Left renal pelvis (tissue), 4 donors: ENCODE data around the gene LRP5. TPM values are rescaled to one million over a fixed set of nuclear protein-coding genes. Genes with fewer than 3 reads are reported as not detected.
"Not testable (repeated sequence)": the region's sequence is repeated elsewhere in the genome, so short reads cannot be mapped to it uniquely, and the experiment has no call there.

ENCODE experiments used
- DNase-seq, 4 donors: peaks; one replicate each; pipeline ENCODE4 v3.0.0-alpha.2; 2013; ENCODE audit warnings: low read depth in 4 of 4, low spot score in 3 of 4
- polyA plus RNA-seq, 4 donors: library from polyadenylated mRNA; unstranded; fragments of 120-200 nt; gene quantifications; one replicate each; pipeline ENCODE4 v1.2.1, GENCODE V29; 2013; ENCODE audit not compliant: insufficient read length in 4 of 4

LRP5 gene
- polyA plus RNA-seq, 4 donors, result 30.2 to 62.1 (median 38.7) TPM

DNA sequence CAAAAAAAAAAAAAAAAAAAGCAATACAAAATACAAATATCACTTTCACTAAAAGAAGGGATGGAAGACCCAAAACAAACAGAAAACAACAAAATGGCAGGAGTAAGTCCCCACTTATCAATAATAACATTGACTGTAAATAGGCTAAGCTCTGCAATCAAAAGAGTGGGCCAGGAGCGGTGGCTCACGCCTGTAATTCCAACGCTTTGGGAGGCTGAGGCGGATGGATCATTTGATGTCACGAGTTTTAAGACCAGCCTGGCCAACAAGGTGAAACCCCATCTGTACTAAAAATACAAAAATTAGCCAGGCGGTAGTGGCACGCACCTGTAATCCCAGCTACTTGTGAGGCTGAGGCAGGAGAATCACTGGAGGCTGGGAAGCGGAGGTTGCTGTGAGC lies 138.3 kb downstream of the LRP5 start:
- no peak for DNase-seq

DNA sequence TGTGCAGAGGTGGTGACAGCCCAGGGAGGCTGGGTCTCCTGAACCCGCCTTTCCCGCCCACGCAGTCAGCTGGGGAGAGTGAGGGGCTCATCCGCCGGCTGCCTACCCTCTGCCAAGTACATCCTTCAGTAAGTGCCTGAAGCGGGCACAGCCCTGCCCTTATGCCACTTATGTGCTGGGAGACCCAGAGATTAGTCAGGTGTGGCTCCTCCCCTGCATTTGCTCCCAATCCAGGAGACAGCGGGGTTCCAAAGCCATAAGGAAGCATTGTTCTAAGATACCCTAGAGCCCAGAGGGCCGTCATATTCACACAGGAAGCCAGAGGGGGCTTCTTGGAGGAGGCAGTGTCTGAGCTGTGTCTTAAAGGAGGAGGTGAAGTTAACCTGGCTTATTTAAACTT lies 142.4 kb downstream of the LRP5 start:
- DNase-seq, result no peak

DNA sequence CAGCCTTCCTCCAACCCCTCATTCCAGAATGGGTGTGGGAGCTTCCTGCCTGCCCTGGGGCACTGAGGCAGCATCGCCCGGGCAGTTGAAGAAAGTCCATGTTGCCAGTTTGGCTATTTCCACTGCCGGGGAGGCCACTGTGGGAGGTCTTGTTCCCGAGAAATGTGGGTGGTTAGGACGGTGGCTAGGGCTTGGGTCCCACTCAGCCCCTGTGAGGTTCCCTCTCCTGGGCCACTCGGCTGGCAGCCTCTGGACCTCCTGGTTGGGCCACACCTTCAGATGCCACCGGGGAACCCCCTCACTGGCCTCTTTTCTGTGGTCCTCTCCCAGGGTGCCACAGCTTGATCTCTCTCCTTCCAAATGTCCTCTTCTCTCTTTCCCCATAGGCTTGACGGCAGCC lies 143.1 kb downstream of the LRP5 start:
- DNase-seq, result no peak

DNA sequence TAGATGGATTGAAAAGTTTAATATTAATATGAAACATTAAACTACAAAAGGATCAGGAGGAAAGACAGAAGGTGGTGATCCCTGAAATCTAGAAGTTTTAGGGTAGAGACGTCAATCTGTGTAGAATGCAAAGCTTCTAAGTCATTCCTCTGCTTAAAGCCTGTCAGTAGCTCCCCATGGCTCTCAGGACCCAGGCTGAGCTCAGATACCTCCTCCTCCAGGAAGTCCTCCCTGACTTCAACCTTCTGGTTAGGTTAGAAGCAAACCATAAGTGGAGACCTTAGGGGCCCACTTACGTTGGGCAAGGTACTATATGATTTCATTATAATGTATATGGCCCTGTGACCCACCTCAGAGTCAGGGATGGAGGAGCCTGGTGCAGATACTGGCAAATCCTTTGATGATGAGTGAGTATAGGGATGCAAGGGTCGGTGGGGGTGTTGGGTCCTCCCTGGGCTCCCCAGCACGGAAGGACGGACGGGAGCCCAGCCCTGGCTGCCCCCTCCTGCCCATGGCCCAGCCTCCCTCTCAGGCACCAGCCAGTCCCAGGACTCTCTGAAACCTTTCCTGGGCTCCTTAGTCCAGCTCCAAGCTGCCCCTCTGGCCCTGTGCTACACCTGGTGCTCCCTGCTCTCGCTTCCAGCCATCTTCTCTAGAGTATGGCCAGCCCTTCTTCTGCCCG lies 145.0 kb downstream of the LRP5 start:
- DNase-seq, result no peak

DNA sequence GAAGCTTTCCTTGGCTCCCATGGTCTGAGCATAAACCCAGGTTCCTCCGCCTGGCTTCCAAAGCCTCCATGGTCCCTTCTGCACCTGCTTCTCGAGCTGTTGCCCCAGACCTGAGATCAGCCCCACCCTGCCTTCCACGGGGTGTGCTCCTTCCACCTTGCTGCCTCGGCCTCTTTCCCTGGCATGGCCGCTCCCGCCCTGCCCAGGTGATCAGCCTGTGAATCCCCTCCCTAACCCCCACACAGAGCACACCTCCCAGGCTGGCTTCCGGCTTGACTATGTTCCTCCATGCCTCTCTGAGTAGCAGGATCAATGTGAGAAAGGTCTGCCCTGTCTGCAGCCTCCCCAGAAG lies 145.5 kb downstream of the LRP5 start:
- no peak for DNase-seq

DNA sequence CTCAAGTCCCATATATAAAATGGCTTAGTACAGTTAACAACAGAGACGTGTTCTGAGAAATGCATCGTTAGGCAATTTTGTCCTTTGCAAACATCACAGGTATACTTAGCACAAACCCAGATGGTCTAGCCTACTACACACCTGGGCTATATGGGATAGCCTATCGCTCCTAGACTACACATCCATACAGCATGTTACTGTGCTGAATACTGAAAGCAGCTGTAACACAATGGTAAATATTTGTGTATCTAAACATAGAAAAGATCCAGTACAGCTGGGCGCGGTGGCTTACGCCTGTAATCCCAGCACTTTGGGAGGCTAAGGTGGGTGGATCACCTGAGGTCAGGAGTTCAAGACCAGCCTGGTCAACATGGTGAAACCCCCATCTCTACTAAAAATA lies 145.9 kb downstream of the LRP5 start:
- not testable (repeated sequence) for DNase-seq

DNA sequence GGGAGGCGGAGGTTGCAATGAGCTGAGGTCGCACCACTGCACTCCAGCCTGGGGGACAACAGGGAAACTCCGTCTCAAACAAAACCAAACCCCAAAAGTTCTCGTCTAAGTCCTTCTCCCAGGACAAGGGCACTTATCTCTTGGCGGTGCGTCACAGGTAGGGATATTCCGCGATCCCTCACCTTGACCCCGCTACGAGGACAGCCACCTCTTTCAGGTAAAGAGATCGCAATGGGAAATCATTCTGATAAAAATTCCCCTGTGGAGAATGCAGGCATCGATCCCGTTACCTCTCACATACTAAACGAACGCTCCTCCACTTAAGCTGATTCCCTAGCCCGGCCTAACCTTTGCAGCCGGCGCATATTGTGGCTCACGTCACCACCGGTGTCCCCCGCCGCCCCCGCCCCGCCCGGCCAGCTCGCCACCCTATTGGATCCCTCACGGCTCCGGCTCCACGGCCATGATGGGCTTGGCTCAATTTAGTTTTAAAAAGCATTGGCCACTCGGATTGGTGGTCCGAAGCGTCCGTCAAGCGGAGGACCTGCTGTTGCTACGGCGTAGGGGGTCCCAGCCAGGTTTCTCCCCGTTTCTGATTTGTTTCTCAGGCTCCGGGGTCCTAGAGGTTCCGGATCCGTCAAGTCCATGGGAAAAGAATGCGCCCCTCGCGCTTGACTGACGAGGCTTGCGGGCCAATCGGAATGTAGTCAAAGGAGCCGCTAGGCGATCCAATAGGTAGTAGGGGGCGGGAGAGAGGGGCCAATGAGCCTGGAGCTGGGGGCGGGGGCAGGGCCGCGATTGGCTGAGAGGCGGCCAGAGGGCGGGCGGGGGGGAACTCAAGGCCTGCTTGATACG lies 147.7 kb downstream of the LRP5 start:
- DNase-seq, result peak; percentile 99 to 100 (median 100)

DNA sequence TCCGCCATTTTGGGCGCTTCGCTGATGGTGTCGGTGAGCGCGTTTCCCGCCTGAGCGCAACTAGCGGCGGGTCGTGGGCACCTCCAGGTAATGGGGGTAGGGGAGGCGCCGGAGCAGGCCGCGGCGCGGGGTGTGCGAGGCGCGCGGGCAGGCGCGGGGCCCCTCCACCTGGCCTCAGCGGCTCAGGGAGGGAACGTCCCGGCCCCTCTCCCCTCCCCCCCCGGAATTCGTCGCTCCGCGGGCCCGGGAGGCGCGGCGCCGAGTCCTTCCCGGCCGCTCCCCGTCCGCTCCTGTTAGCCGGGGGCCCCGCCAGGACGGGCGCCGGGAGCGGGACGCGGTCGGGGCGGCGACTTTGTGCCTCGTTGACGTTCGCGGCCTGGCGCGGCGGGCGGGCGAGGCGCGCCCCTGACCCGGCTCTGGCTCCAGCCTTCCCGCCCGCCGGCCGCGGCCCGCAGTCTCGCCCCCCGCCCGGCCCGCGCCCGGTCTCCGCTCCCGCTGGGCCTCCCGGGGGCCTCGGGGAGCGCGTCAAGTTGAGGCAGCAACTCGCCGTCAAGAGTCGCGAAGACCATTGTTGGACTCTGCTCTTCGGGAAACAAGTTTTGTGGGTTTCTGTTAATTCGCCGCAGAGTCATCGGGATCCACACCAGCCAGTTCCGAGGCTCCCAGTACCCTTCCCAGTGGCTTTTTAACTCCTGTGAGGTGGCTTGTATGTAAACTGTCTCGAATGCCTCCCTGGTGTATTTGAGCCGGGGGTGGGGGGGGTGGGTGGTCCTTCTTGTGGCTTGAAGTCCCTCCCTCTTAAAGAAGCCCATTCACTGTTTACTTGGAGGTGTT lies 148.6 kb downstream of the LRP5 start, which contains the start of gene PPP6R3:
PPP6R3 (plus strand) TSS at position 12 of the 834 bp plus-strand sequence. CDS start 76,913 bp downstream, outside the sequence.
- DNase-seq, result peak in 2 of 4 donors; percentile 40 to 41

DNA sequence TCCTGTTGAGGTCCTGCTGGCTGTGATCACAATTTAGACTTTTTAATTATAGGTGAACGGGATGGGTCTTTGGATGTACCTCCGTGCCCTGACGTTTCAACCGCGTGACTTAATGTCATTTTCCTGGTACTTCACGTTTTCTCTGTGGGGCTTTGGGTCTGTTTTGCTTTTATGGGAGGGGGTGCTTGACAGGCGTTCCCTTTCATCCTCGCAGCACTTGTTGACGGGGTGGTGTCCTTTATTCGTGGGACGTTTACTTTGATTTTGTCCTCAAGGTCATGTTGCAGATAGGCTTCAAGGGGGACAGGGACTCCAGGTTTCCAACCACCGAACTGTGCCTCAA lies 149.2 kb downstream of the LRP5 start:
- no peak for DNase-seq

DNA sequence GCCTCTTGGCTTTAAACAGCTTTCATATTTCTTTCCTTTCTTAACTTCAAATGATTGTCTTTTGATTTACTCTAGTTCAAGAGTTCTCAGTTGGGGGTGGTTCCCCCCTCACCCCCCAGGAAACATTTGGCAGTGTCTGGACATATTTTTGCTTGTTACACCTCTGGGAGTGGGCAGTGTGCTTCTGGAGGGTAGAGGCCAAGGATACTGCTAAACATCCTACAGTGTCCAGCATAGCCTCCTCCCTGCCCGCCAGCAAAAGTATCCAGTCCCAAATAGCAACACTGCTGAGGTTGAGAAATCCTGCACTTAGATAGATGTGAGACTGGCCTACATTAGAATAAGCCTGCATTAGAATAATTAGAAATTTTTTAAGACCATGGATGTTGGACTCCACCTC lies 151.3 kb downstream of the LRP5 start:
- DNase-seq, result no peak

DNA sequence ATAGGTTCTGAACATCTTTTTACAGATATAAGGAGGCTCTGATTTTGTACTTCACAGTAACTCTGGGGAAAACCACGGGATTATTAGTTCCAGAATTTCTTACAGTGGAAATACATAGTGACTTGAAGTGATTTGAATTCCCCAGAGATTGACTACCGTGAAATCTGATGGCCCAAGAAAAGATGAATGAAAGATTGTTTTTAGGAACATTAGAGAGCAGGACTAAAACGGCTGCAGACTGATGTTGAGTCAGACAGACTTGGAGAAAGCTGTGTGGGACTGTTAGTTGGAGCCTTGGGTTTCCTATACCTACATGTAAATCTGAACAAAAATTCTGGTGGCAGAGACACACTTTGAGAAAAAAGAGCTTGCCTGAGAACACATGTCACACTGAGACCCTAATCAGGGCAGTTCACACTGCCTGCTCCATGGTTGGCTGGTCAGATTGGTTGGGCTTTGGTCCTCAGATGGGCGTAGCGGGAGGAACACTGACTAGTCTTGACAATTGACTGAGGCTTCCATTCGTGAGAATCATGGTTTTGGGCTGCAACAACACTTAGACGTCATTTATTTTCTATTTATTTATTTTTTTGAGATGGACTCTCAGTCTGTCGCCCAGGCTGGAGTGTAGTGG lies 154.9 kb downstream of the LRP5 start:
- DNase-seq, result no peak

DNA sequence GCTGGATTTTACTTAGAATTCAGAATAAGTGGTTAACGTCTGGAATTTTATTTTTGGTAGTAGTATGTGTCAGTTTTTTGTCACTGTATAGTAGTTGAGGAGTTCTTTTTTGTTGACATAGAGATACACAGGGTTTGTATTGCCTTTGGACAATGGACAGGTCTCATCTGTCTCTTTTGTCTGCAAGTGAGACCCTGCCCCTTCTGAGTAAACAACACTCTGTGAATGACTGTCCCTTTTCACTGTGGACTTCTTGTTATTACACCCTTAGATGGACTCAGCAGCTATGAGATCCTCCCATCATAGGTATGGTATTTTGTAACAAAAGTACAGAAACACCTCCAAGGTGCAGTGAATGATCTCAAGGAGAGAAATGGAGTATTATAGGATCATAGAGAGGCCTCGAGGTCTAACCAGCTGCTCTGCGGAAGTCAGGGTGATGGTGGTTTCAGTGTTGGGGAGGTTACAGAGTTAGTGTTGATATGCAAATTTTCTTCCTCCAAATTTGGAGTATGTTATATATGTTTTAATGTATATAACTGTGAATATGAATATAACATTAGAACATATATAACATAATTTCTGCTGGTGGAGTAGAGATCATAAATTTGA lies 155.9 kb downstream of the LRP5 start:
- no peak for DNase-seq

DNA sequence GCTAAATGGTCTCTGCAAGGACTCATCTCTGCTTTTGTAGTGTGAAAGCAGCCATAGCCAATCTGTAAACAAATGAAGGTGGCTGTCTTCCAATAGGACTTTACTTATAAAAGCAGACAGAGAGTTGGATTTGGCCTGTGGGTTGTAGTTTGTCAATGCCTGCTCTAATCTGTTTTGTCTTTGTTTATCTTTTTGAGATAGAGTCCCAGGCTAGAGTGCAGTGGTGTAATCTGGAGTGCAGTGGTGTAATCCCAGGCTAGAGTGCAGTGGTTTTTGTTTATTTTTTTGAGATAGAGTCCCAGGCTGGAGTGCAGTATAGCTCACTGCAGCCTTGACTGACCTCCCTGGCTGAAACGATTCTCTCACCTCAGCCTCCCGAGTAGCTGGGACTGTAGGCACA lies 156.7 kb downstream of the LRP5 start:
- no peak for DNase-seq

DNA sequence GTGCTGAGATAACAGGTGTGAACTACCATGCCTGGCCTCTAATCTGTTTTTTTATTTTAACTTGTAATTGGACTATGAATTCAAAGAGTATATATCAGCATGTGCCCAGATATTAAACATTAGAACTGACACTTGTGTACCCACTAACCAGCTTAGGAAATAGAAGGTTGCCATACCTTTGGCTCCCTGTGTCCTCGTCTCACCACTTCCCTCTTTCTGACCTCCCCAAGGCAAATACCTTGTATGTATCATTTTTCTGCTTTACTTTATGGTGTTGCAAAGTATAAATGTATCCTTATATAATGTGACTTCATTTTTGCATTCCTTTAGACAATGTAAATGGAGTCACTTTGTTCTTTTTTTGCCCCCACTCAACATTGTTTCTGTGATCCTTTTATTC lies 157.3 kb downstream of the LRP5 start:
- DNase-seq, result no peak

DNA sequence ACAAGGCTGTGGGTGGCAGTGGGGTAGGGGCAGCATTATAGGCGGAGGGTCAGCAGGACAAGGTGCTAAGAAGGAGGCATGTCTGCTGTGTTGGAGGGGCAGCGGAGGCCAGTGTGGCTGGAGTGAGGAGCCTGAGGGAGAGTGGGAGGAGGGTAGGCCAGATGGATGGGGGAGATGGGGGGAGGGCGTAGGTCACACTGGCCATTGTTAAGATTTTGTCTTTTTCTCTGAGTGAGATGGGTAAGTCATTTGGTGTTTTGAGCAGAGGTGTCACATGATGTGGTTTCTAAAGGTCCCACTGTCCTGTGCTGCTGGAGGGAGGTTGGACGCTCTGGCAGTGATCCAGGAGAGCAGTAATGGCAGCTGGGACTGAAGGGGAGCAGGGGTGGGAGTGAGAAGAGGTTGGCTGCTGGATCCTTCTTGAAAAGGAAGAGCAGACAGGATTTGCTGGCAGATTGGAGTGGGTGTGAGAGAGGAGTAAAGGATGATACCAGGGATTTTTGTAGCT lies 158.0 kb downstream of the LRP5 start:
- DNase-seq, result no peak

DNA sequence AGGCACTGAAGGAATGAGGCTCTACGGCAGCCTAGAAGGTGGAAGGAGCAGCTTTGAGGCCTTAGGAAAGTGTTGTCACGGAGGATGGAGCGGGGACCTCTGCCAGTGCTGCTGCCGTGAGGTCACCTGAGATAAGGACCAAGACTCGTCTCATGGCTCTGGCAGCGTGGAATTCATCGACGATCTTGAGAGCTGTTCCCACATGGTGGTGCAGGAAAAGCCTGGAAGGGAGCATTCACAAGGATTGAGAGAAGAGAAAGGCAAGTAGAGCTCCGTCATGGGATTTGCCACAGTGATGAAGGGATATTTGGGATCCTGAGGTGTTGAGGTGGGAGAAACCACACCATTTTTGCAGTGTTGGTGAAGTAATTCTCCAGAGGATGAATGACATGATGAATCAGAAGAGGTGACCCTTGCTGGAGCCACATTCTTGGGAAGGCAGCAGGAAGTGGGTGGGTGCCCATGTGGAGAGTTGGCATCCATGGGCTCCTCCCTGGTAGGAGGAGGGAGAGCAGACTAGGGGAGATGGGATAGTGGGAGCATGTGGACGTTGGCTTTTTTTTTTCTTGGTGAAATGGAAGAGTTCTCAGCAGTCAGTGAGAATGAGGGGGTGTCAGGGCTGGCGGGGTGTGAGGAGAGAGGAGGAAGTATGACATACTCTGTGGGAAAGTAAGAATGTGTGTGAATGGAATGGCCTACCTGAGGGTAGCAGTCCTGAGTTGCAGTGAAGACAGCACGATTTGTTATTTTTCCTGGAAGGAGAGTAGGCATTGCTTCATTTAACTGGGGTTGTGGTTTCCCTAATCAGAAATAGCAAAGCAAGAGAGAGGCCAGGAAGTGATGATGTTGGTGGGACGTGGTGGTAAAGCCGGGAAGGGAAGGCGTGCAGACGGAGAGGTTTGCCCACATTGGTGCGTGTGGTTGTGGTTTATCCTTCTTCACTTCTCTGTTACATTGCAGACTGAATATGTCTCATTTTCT lies 159.3 kb downstream of the LRP5 start:
- no peak for DNase-seq

DNA sequence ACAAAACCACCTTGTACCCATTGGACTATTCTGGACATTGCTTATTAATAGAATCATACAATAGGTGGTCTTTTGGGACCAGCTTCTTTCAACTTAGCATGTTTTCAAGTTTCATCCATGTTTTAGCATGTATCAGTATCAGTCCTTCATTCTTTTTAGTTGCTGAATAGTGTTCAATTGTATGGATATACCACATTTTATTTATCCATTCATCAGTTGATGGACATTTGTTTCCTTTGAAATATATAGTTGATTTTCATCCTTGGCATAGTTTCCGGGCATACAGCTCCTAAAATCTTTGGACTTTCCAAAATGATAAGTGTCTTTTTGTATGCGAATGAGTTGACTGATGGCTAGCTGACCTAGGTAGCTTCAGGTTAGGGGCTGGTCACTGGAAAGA lies 160.4 kb downstream of the LRP5 start:
- DNase-seq, result no peak

DNA sequence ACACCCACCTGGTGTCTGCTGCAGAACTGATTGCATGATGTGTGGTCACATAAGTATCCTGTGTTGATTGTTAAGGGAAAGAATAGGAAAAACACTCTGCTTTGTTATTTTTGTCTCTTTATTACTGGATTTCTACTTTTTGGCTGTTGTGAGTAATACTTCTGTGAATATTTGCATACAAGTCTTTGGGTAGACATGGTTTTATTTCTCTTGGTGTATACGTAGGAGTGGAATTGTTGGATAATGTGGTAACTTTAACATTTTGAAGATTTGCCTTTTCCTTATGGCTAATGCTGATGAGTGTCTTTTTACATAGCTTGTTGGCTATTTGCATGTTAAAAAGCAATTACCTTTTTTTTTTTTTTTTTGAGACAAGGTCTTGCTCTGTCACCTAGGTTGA lies 161.3 kb downstream of the LRP5 start:
- DNase-seq, result no peak

DNA sequence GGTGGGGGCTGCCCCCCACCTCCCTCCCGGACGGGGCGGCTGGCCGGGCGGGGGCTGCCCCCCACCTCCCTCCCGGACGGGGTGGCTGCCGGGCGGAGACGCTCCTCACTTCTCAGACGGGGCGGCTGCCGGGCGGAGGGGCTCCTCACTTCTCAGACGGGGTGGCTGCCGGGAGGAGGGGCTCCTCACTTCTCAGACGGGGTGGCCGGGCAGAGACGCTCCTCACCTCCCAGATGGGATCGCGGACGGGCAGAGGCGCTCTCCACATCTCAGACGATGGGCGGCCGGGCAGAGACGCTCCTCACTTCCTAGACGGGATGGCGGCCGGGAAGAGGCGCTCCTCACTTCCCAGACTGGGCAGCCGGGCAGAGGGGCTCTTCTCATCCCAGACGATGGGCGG lies 163.2 kb downstream of the LRP5 start:
- not testable (repeated sequence) for DNase-seq
